Osteocyte (in vitro differentiated cells): Measurements from ENCODE around the gene BCAR1. TPM values are rescaled to one million over a fixed set of nuclear protein-coding genes. Genes with fewer than 3 reads are reported as not detected.

Experiments used
- DNase-seq: peaks from one replicate; pipeline ENCODE4 v3.0.0; 2021; ENCODE audit warnings: mixed read lengths; ENCODE audit not compliant: unreplicated experiment; ENCODE audit errors: extremely low spot score
- H3K27ac Mint-ChIP-seq: one replicate; pipeline ENCODE4 v1.8.0; 2021; ENCODE audit warnings: mild to moderate bottlenecking, mixed read lengths; ENCODE audit not compliant: unreplicated experiment
- H3K27me3 Mint-ChIP-seq: one replicate; pipeline ENCODE4 v1.8.0; 2021; ENCODE audit warnings: mixed read lengths; ENCODE audit not compliant: unreplicated experiment
- H3K36me3 Mint-ChIP-seq: one replicate; pipeline ENCODE4 v1.8.0; 2021; ENCODE audit warnings: mixed read lengths; ENCODE audit not compliant: unreplicated experiment
- H3K4me1 Mint-ChIP-seq: one replicate; pipeline ENCODE4 v1.8.0; 2021; ENCODE audit warnings: mixed read lengths; ENCODE audit not compliant: unreplicated experiment
- H3K4me3 Mint-ChIP-seq: one replicate; pipeline ENCODE4 v1.8.0; 2021; ENCODE audit warnings: mild to moderate bottlenecking, moderate library complexity, mixed read lengths; ENCODE audit not compliant: unreplicated experiment
- H3K9me3 Mint-ChIP-seq: one replicate; pipeline ENCODE4 v1.8.0; 2021; ENCODE audit warnings: mixed read lengths; ENCODE audit not compliant: unreplicated experiment
- total RNA-seq: library from RNA; stranded (reverse); gene quantifications from 2 replicates; pipeline ENCODE4 v1.2.1, GENCODE V29; 2021
- TF ChIP-seq, protein P1 (sequence below): fragments of 200-600 bp; sonication (generic); IDR thresholded peaks from 2 replicates; pipeline ENCODE4 v1.5.0; 2021; ENCODE audit warnings: antibody characterized with exemption, mild to moderate bottlenecking, moderate library complexity

Gene BCAR1
- total RNA-seq, 1 donor from 2014 or later = 138 TPM

DNA sequence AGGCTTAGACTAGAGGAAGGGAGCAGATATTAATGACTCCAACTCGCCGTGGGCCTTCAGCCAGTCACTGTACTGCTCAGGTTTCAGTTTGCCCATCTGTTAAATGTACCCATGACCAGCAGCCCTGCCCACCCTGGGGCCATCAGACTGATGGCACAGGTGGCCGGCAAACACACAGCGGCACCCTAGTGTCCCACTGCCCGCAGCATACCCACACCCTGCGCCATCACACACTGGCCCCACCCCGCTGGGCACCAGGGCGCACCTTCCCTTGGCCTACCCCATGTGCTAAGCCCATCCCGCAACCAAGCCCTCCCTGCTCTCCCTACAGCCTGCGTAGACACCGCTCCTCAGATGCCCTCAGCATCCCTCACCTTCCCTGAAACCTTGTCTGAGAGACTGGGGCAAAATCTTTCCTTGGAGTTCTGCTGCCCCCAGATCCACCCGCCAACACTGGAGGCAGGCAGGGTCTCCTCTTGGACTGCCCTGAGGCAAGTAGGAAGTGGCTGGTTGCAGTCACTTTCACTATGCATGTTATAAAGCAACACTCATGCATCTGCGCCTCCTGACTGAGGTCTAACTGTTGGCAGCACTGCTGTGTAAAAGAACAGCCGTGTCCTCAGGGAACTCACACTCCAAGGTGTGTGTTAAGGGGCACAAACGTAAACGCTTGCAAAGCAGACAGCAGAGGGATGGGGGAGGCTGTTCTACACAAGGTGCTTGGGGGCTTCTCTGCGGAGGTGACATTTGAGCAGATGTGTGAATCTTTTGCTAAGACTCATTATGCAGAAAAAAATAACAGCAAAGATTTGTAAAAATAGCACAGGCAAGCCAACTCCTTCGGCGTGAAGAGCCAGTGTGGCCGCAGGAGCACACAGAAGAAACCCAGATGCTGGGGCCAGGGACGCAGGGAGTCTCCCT lies 6.7 kb upstream of the BCAR1 start:
- Mint-ChIP-seq H3K36me3 (peaks cover 8% of the 10 kb centered on the region), H3K9me3 (no peaks in the 10 kb centered on the region), H3K4me1 (peaks cover 86% of the 10 kb centered on the region), H3K27ac (peak overlapping the region; percentile 94), H3K27me3 (no peaks in the 10 kb centered on the region), H3K4me3 (peak overlapping the region; percentile 3)
- DNase-seq = no peak
- TF ChIP-seq, protein P1, sequence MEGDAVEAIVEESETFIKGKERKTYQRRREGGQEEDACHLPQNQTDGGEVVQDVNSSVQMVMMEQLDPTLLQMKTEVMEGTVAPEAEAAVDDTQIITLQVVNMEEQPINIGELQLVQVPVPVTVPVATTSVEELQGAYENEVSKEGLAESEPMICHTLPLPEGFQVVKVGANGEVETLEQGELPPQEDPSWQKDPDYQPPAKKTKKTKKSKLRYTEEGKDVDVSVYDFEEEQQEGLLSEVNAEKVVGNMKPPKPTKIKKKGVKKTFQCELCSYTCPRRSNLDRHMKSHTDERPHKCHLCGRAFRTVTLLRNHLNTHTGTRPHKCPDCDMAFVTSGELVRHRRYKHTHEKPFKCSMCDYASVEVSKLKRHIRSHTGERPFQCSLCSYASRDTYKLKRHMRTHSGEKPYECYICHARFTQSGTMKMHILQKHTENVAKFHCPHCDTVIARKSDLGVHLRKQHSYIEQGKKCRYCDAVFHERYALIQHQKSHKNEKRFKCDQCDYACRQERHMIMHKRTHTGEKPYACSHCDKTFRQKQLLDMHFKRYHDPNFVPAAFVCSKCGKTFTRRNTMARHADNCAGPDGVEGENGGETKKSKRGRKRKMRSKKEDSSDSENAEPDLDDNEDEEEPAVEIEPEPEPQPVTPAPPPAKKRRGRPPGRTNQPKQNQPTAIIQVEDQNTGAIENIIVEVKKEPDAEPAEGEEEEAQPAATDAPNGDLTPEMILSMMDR = no peak

DNA sequence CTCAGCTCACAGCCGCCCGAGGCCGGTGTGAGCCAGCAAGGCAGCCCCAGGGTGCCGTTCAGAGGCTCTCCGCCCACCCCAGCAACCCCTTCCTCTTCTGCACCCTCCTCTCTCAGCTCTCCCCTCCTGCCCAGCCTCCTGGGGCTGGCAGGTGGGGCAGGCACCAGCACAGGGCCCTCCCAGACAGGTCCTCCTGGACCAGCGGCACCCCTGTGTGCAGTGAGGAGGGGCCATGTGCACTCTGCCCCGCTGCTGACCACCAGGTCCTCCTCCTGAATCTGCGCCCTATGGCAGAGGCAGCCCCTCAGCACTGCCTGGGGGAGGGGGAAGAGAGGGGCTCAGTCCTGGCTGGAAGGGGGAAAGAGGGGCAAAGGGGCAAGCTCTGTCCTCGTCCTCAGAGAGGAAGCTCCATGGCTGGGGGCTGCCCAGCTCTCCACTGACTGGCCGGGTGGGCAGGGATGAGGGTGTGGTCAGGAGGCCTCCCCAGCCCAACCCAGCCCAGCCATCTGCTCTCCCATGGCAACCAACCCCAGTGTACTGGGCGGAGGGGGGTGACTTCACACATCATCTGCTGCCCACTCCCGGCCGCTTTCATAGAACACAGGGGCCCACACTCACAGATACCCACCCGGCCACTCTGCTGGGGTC lies 5.4 kb upstream of the BCAR1 start:
- Mint-ChIP-seq H3K9me3 (no peaks in the 10 kb centered on the region), H3K36me3 (peaks cover 4% of the 10 kb centered on the region), H3K27me3 (no peaks in the 10 kb centered on the region), H3K27ac (peak overlapping the region; percentile 94), H3K4me3 (peak overlapping the region; percentile 48), H3K4me1 (peaks cover 86% of the 10 kb centered on the region)
- TF ChIP-seq, protein P1 = no peak
- peak; percentile 87 for DNase-seq

DNA sequence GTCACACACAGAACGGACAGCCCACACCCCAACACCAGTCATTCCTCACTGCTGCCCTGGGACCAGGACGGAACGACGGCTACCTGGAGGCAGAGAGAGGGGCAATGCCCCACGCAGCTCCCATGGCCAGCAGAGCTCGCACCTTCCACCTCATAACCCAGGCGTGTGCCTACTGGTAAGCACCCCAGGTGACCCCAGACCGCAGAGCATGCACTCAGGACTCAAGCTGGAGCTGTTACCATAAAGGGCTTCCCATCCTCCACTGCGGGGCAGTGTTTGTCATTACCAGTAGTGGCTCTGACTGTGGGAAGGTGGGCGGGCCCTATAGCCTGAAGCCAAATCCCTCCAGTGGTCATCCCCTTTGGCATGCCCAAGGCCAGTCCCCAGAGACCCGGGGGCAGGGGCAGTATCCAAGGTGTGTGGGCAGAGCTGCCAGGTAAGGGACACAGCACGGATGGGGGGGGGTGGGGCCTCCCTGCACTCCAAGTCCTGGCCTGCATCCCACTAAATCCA lies 4.7 kb upstream of the BCAR1 start:
- TF ChIP-seq, protein P1 = no peak
- H3K36me3 Mint-ChIP-seq = peaks cover 4% of the 10 kb centered on the region
- no peak for DNase-seq
- H3K9me3 Mint-ChIP-seq = no peaks in the 10 kb centered on the region
- no peaks in the 10 kb centered on the region for H3K27me3 Mint-ChIP-seq
- peaks cover 84% of the 10 kb centered on the region for H3K4me1 Mint-ChIP-seq
- H3K4me3 Mint-ChIP-seq = no peak overlapping the region
- peak overlapping the region; percentile 94 for H3K27ac Mint-ChIP-seq

DNA sequence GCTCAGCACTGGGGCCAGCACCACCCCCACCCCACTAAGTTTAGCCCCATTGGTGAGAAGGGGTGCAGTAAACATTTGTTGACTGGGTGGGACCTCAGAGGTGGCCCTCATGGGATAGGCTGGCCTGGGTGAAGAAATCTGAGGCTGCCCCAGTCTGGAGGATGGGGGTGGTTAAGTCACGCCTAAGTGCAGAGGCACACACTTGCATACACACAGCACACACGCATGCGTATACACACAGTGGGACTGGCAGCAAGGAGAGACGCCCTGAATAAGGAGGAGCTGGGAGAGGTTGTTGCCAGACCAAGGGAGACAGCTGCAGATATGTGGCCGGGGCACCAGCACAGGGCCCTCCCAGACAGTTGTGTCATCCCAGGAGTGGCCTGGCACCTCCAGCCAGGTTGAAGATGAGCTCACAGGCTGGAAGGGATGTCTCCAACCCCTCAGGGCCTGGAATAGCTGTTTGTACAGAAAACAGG lies 3.0 kb upstream of the BCAR1 start:
- Mint-ChIP-seq H3K27ac (peak overlapping the region; percentile 94), H3K36me3 (no peaks in the 10 kb centered on the region), H3K9me3 (no peaks in the 10 kb centered on the region), H3K27me3 (no peaks in the 10 kb centered on the region), H3K4me3 (no peak overlapping the region), H3K4me1 (peaks cover 89% of the 10 kb centered on the region)
- DNase-seq = no peak
- TF ChIP-seq, protein P1 = no peak
